ENCODE results near the gene GRAP2. TPM values are rescaled to one million over a fixed set of nuclear protein-coding genes. Genes with fewer than 3 reads are reported as not detected.

Gene GRAP2
- total and polyA plus RNA-seq, 2 of the 4 experiments (the other 2 are of a cell fraction) = not detected

- whole genome bisulfite sequencing, 2 experiments (ENCODE audit: extremely low coverage in 2 of 2, insufficient read length in 1 of 2) = 38% methylated on average over 1 of the region's 4 CpGs; no CpG with 5 or more reads in 1 of the 2 experiments
- Histone ChIP-seq H2BK120ac (ENCODE audit: low read depth, low read length) (no peak overlapping the region), H3K56ac (ENCODE audit: extremely low read depth, insufficient read depth, low read length) (no peak overlapping the region), H2BK20ac (ENCODE audit: low read depth, low read length) (no peak overlapping the region), H3K27ac (ENCODE audit: insufficient read depth, low read length) (no peak overlapping the region), H4K20me1 (ENCODE audit: insufficient read depth, low read length) (no peaks in the 10 kb centered on the region), H3K14ac (replicated peaks; ENCODE audit: low read depth, low read length) (no peak overlapping the region), H2AFZ (replicated peaks; ENCODE audit: low read length, poor library complexity) (no peak overlapping the region), H3K9me1 (ENCODE audit: insufficient read depth, low read length) (no peaks in the 10 kb centered on the region), H3K23ac (ENCODE audit: low read depth, low read length) (no peak overlapping the region), H2BK15ac (ENCODE audit: low read depth, low read length) (no peak overlapping the region), H3K9me3 (ENCODE audit: control insufficient read depth, insufficient read depth, low read length) (no peaks in the 10 kb centered on the region), H2BK5ac (ENCODE audit: low read depth, low read length, poor library complexity, severe bottlenecking) (no peak overlapping the region), H2AK9ac (replicated peaks; ENCODE audit: low read depth, low read length, poor library complexity) (no peak overlapping the region), H3K4me2 (ENCODE audit: low read depth, low read length) (no peak overlapping the region), H3K4me3 (ENCODE audit: insufficient read depth, low read depth, low read length) (no peak overlapping the region), H3K18ac (ENCODE audit: low read depth, low read length) (no peak overlapping the region), H3K9ac (ENCODE audit: low read depth, low read length) (no peak overlapping the region), H2AK5ac (ENCODE audit: low read depth, low read length) (no peak overlapping the region), H4K5ac (ENCODE audit: low read depth, low read length) (no peak overlapping the region), H3K4me1 (ENCODE audit: control insufficient read depth, insufficient read depth, low read length) (no peaks in the 10 kb centered on the region), H3K79me1 (ENCODE audit: low read depth in 1 of 2, low read length in 2 of 2) (no peaks in the 10 kb centered on the region), H4K8ac (ENCODE audit: low read depth in 2 of 2, low read length in 2 of 2) (no peak overlapping the region), H3K27me3 (ENCODE audit: control insufficient read depth, insufficient read depth, low read length) (peaks cover 50% of the 10 kb centered on the region), H3K4ac (ENCODE audit: low read depth, low read length) (no peak overlapping the region), H3K36me3 (ENCODE audit: control insufficient read depth, insufficient read depth, low read length) (no peaks in the 10 kb centered on the region), H4K91ac (ENCODE audit: insufficient read depth, low read depth, low read length) (no peak overlapping the region)
- intact Hi-C loops (cut with micrococcal nuclease) = no loop called here
- dilution Hi-C loops (cut with HindIII; ENCODE audit: low sequenced_read_pairs, unreplicated experiment) = no loop called here
- in situ Hi-C loops (cut with MboI; ENCODE audit: low sequenced_read_pairs) = no loop called here
- POLR2A ChIA-PET (ENCODE audit: unreplicated experiment) = no interaction called here
- CTCF ChIA-PET = no interaction called here
- no peak for TF ChIP-seq RCOR1 (IDR thresholded peaks at IDR 0.05; ENCODE audit: insufficient replicate concordance, low read length)
- no peak for TF ChIP-seq ELK1 (IDR thresholded peaks at IDR 0.05; ENCODE audit: borderline replicate concordance, low read depth, low read length)
- TF ChIP-seq CHD1 (IDR thresholded peaks at IDR 0.05; ENCODE audit: low read depth, low read length) = no peak
- no peak for TF ChIP-seq SMC3 (IDR thresholded peaks at IDR 0.05; ENCODE audit: low read depth, low read length)
- ATAC-seq (ENCODE audit: low read depth) (no peak), DNase-seq (no peak)
- BruUV-seq (replicated peaks) = no TSS peak
Measured at GRCh38 chr22:39915295-39915726, 14.4 kb downstream of the GRAP2 start.
